Activated naive CD4-positive, alpha-beta T cell treated with anti-CD3 and anti-CD28 coated beads, Interleukin-2, amount 50 U/mL, for 16 hours (primary cell): Measurements from ENCODE around the gene SMARCAD1.
"Not testable (repeated sequence)": the region's sequence is repeated elsewhere in the genome, so short reads cannot be mapped to it uniquely, and the experiment has no call there.

Experiments
- DNase-seq: peaks from one replicate; pipeline ENCODE4 v3.0.0-alpha.2; 2020

The SMARCAD1 gene

GRCh38 chr4:94295473-94295872 lies 87.8 kb downstream of the SMARCAD1 start:
- not testable (repeated sequence) for DNase-seq

GRCh38 chr4:94298725-94299252 lies 91.1 kb downstream of the SMARCAD1 start:
- no peak for DNase-seq

- DNase-seq, result no peak
Measured at GRCh38 chr4:94302191-94302590, 94.5 kb downstream of the SMARCAD1 start.

- no peak for DNase-seq
Measured at GRCh38 chr4:94304365-94304971, 96.8 kb downstream of the SMARCAD1 start.

- no peak for DNase-seq
Measured at GRCh38 chr4:94305466-94306225, 98.0 kb downstream of the SMARCAD1 start.

- no peak for DNase-seq
Measured at GRCh38 chr4:94306713-94307112, 99.0 kb downstream of the SMARCAD1 start.

GRCh38 chr4:94307231-94307871 lies 99.7 kb downstream of the SMARCAD1 start:
- DNase-seq, result no peak

GRCh38 chr4:94319927-94320326 lies 112.3 kb downstream of the SMARCAD1 start:
- not testable (repeated sequence) for DNase-seq

- DNase-seq, result no peak
Measured at GRCh38 chr4:94325835-94326234, 118.2 kb downstream of the SMARCAD1 start.

GRCh38 chr4:94329933-94330332 lies 122.3 kb downstream of the SMARCAD1 start:
- DNase-seq, result no peak

GRCh38 chr4:94332983-94333590 lies 125.4 kb downstream of the SMARCAD1 start:
- no peak for DNase-seq

GRCh38 chr4:94333866-94334265 lies 126.2 kb downstream of the SMARCAD1 start:
- no peak for DNase-seq

GRCh38 chr4:94334476-94334875 lies 126.8 kb downstream of the SMARCAD1 start:
- DNase-seq, result no peak

GRCh38 chr4:94334962-94335361 lies 127.3 kb downstream of the SMARCAD1 start:
- DNase-seq, result no peak

- no peak for DNase-seq
Measured at GRCh38 chr4:94336303-94336702, 128.6 kb downstream of the SMARCAD1 start.

GRCh38 chr4:94336791-94337190 lies 129.1 kb downstream of the SMARCAD1 start:
- DNase-seq, result not testable (repeated sequence)

- no peak for DNase-seq
Measured at GRCh38 chr4:94338681-94339351, 131.2 kb downstream of the SMARCAD1 start.

- DNase-seq, result no peak
Measured at GRCh38 chr4:94339779-94340178, 132.1 kb downstream of the SMARCAD1 start.
